OCI-LY3 (cell line): Measurements from ENCODE around the gene ANKS1B.

Experiments
- H2AFZ ChIP-seq: fragments of 200-600, 300-600 bp; shearing (Covaris generic); 2 replicates; pipeline ENCODE4 v1.6.0; 2014; ENCODE audit warnings: antibody characterized with exemption, low read depth, low read length
- H3K27ac ChIP-seq: fragments of 200-600, 300-600 bp; sonication (generic); 2 replicates; pipeline ENCODE4 v1.5.1; 2014; ENCODE audit warnings: mild to moderate bottlenecking, low read length, moderate library complexity, mixed read lengths
- H3K27me3 ChIP-seq: fragments of 200-600, 300-600 bp; sonication (generic); 2 replicates; pipeline ENCODE4 v1.6.1; 2014; ENCODE audit warnings: low read depth, low read length, mixed read lengths
- H3K36me3 ChIP-seq: fragments of 200-600, 300-600 bp; sonication (generic); replicated peaks from 2 replicates; pipeline ENCODE3; 2014; ENCODE audit warnings: low read depth, low read length, mixed read lengths
- H3K4me1 ChIP-seq: fragments of 300-600, 200-600 bp; sonication (generic); 2 replicates; pipeline ENCODE4 v1.6.1; 2014; ENCODE audit warnings: low read length, mixed read lengths
- H3K4me2 ChIP-seq: fragments of 200-600, 300-600 bp; sonication (generic); 2 replicates; pipeline ENCODE4 v1.6.1; 2014; ENCODE audit warnings: low read length, mixed read lengths
- H3K4me3 ChIP-seq: fragments of 300-600, 200-600 bp; sonication (generic); 2 replicates; pipeline ENCODE4 v1.5.1; 2014; ENCODE audit warnings: antibody characterized with exemption, mild to moderate bottlenecking, low read length, moderate library complexity
- H3K79me2 ChIP-seq: fragments of 300-600, 200-600 bp; shearing (Covaris generic); 2 replicates; pipeline ENCODE4 v1.6.1; 2014; ENCODE audit warnings: mild to moderate bottlenecking, low read length, mixed read lengths
- H3K9ac ChIP-seq: fragments of 300-600, 200-600 bp; shearing (Covaris generic); 2 replicates; pipeline ENCODE4 v1.6.0; 2014; ENCODE audit warnings: mild to moderate bottlenecking, low read length, moderate library complexity
- H3K9me3 ChIP-seq: fragments of 200-600, 300-600 bp; shearing (Covaris generic); 2 replicates; pipeline ENCODE4 v1.6.1; 2014; ENCODE audit warnings: low read length, mixed read lengths; ENCODE audit not compliant: insufficient read depth
- H4K20me1 ChIP-seq: fragments of 200-600, 300-600 bp; sonication (generic); 2 replicates; pipeline ENCODE4 v1.6.1; 2016; ENCODE audit warnings: low read length, mixed read lengths; ENCODE audit not compliant: insufficient read depth
- EZH2phosphoT487 ChIP-seq: fragments of 200-600 bp; shearing (Covaris generic); IDR thresholded peaks from 2 replicates; pipeline ENCODE4 v1.6.1; 2018; ENCODE audit warnings: antibody characterized with exemption, mixed run types, low read depth
- TF ChIP-seq, protein P1 (sequence below): fragments of 200-600, 300-600 bp; sonication (generic); IDR thresholded peaks from 2 replicates; pipeline ENCODE4 v1.5.1; 2014; ENCODE audit warnings: antibody characterized with exemption, low read length, low read depth

Gene ANKS1B

DNA sequence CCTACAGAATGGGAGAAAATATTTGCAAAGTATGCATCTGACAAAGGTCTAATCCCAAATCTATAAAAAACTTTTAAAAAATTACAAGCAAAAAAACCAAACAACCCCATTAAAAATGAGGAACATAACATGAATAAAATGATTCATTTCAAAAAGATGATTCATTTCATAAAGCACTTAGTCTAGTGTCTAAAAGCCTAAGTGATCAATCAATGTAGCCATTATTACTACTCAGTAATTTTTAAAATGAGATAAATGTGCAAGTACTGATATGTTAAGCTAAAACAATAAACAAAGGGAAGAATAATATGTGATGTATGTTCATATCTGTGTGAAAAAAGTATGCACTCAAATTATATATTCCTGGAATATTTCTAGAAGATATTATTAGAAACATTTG lies 456.3 kb downstream of the ANKS1B start:
- Histone ChIP-seq H3K9ac (peak overlapping the region; percentile 3; the same call in 1 of the 2 replicates), H3K4me2 (peak overlapping the region; percentile 63), H3K27ac (peak overlapping the region; percentile 79), H3K9me3 (0 out of 2 replicates have a peak, but pooled peaks cover 3% of the 10 kb centered on the region), H4K20me1 (no peaks in the 10 kb centered on the region), H2AFZ (no peak overlapping the region), H3K4me1 (peaks cover 37% of the 10 kb centered on the region), H3K36me3 (no peaks in the 10 kb centered on the region), H3K79me2 (no peaks in the 10 kb centered on the region), H3K4me3 (peak overlapping the region; percentile 29; the same call in 1 of the 2 replicates), H3K27me3 (no peaks in the 10 kb centered on the region)
- TF ChIP-seq EZH2phosphoT487: no peak
- TF ChIP-seq, protein P1, sequence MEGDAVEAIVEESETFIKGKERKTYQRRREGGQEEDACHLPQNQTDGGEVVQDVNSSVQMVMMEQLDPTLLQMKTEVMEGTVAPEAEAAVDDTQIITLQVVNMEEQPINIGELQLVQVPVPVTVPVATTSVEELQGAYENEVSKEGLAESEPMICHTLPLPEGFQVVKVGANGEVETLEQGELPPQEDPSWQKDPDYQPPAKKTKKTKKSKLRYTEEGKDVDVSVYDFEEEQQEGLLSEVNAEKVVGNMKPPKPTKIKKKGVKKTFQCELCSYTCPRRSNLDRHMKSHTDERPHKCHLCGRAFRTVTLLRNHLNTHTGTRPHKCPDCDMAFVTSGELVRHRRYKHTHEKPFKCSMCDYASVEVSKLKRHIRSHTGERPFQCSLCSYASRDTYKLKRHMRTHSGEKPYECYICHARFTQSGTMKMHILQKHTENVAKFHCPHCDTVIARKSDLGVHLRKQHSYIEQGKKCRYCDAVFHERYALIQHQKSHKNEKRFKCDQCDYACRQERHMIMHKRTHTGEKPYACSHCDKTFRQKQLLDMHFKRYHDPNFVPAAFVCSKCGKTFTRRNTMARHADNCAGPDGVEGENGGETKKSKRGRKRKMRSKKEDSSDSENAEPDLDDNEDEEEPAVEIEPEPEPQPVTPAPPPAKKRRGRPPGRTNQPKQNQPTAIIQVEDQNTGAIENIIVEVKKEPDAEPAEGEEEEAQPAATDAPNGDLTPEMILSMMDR: no peak

GRCh38 chr12:99523853-99524252 lies 460.9 kb downstream of the ANKS1B start:
- H3K27ac ChIP-seq: no peak overlapping the region
- H2AFZ ChIP-seq: no peak overlapping the region
- no peaks in the 10 kb centered on the region for H3K79me2 ChIP-seq
- H3K4me3 ChIP-seq: no peak overlapping the region
- H4K20me1 ChIP-seq: no peaks in the 10 kb centered on the region
- no peak overlapping the region for H3K4me2 ChIP-seq
- 0 out of 2 replicates have a peak, but pooled peaks cover 3% of the 10 kb centered on the region for H3K9me3 ChIP-seq
- no peak for TF ChIP-seq EZH2phosphoT487
- TF ChIP-seq, protein P1: no peak
- H3K36me3 ChIP-seq: no peaks in the 10 kb centered on the region
- no peak overlapping the region for H3K9ac ChIP-seq
- H3K4me1 ChIP-seq: peaks cover 21% of the 10 kb centered on the region
- no peaks in the 10 kb centered on the region for H3K27me3 ChIP-seq

DNA sequence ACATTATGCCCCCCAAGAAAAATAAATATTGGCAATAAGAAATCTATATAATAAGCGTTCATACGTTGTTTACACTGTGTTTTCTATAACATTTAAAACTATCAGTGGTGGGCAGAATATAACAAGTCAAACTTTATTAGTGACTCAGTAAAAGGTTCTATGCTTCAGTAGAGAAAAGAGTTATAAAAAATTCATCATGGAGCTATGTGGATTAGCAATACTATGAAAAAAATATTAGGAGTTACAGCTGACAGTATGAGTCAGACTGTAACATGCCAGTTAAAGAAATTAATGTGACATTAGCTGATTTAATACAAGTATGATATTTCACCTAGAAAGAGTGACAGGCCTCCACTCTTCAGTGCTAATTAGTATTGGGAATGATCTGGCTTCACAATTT lies 462.3 kb downstream of the ANKS1B start:
- no peak overlapping the region for H3K9ac ChIP-seq
- peaks cover 9% of the 10 kb centered on the region for H3K4me1 ChIP-seq
- H3K27ac ChIP-seq: no peak overlapping the region
- no peaks in the 10 kb centered on the region for H3K79me2 ChIP-seq
- TF ChIP-seq, protein P1: no peak
- TF ChIP-seq EZH2phosphoT487: no peak
- H2AFZ ChIP-seq: no peak overlapping the region
- 0 out of 2 replicates have a peak, but pooled peaks cover 3% of the 10 kb centered on the region for H3K9me3 ChIP-seq
- H3K4me2 ChIP-seq: no peak overlapping the region
- H4K20me1 ChIP-seq: no peaks in the 10 kb centered on the region
- H3K36me3 ChIP-seq: no peaks in the 10 kb centered on the region
- H3K27me3 ChIP-seq: no peaks in the 10 kb centered on the region
- H3K4me3 ChIP-seq: no peak overlapping the region

DNA sequence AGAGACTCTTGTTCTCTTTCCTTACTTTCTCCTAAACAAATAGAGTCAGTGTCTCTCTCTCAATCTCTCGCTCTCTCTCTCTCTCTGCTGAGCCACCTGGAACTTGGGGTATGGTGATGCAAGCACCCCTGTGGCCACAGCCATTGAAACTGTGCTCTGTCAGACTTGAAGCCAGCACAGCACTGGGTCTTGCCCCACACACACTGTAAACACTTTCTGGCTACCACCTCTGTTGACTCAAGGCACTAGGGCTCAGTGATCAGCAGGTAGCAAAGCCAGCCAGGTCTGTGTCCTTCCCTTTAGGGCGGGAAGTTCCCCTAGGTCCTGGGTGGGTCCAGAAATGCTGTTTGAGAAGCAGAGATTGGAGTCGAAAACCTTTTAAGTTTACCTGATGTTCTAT lies 463.1 kb downstream of the ANKS1B start:
- TF ChIP-seq, protein P1: no peak
- no peak for TF ChIP-seq EZH2phosphoT487
- Histone ChIP-seq H3K4me2 (no peak overlapping the region), H3K27me3 (no peaks in the 10 kb centered on the region), H3K79me2 (no peaks in the 10 kb centered on the region), H3K9me3 (0 out of 2 replicates have a peak, but pooled peaks cover 3% of the 10 kb centered on the region), H3K4me3 (no peak overlapping the region), H3K36me3 (no peaks in the 10 kb centered on the region), H3K9ac (no peak overlapping the region), H4K20me1 (no peaks in the 10 kb centered on the region), H3K27ac (no peak overlapping the region), H2AFZ (no peak overlapping the region), H3K4me1 (peaks cover 9% of the 10 kb centered on the region)
